K562 (cell line): Measurements from ENCODE around the gene ADCY5. TPM values are rescaled to one million over a fixed set of nuclear protein-coding genes. Genes with fewer than 3 reads are reported as not detected.

Source experiments
- ATAC-seq: fragments of 200-7000 bp; cut with Tn5 transposase; 3 replicates; pipeline ENCODE4 v1.9.1; 2020; ENCODE audit warnings: moderate library complexity
- BruUV-seq: library from RNA; stranded (reverse); fragments of 400-500 nt; replicated peaks from 2 replicates; lab custom pipeline; 2021; lab: Mats Ljungman, UMichigan
- CTCF ChIA-PET: fragments of 300-600 bp; formaldehyde crosslinking; extraction: SDS; loops from one replicate; lab custom pipeline; 2021; ENCODE audit warnings: low intra/inter-chr PET ratio; lab: Yijun Ruan, JAX
- POLR2A ChIA-PET: fragments of 300-600, 350-650 bp; sonication (Branson Sonifier 250); formaldehyde crosslinking; extraction: SDS; loops from one replicate; lab custom pipeline; 2021; ENCODE audit warnings: antibody characterized with exemption, inconsistent platforms; lab: Yijun Ruan, JAX
- DNase-seq, 4 experiments: peaks; one replicate each; pipeline versions ENCODE4 v3.0.0 to v3.0.0-alpha.2; 2011 to 2018; ENCODE audit warnings: low spot score in 3 of 4, mixed read lengths in 3 of 4; ENCODE audit errors: extremely low read depth in 1 of 4
- FAIRE-seq: peaks from 2 replicates; lab custom pipeline; 2011; peaks lifted over from hg19 to GRCh38; lab: Jason Lieb, UNC
- H2AFZ ChIP-seq: 2 replicates; pipeline ENCODE4 v1.6.0; 2011; ENCODE audit warnings: low read depth, low read length, control low read depth, inconsistent platforms
- H3K27ac ChIP-seq: fragments of 200-600 bp; 3 replicates; pipeline ENCODE4 v1.8.0; 2011; ENCODE audit warnings: low read depth, mild to moderate bottlenecking, control low read depth, inconsistent platforms, low read length, moderate library complexity, mixed read lengths; ENCODE audit errors: extremely low read depth
- H3K27me3 ChIP-seq, 2 experiments: fragments of 300-600 bp in 1 of 2; 2 replicates in 1 of 2; 3 replicates in 1 of 2; pipeline versions ENCODE4 v1.6.0 to v1.8.0; 2011; ENCODE audit warnings: inconsistent platforms in 2 of 2, low read length in 2 of 2, mild to moderate bottlenecking in 1 of 2, mixed read lengths in 1 of 2, moderate library complexity in 1 of 2; ENCODE audit not compliant: control insufficient read depth in 2 of 2, insufficient read depth in 2 of 2
- H3K36me3 ChIP-seq: fragments of 300-600 bp; 3 replicates; pipeline ENCODE4 v1.8.0; 2011; ENCODE audit warnings: mild to moderate bottlenecking, low read length, inconsistent platforms; ENCODE audit not compliant: control insufficient read depth, insufficient read depth
- H3K4me1 ChIP-seq, 2 experiments: fragments of 200-600 bp in 1 of 2; replicated peaks in 1 of 2; 2 replicates in 1 of 2; 3 replicates in 1 of 2; pipeline versions ENCODE4 v1.5.1 to v1.8.0; 2011; ENCODE audit warnings: inconsistent platforms in 2 of 2, low read length in 2 of 2, mild to moderate bottlenecking in 1 of 2, mixed read lengths in 1 of 2, moderate library complexity in 1 of 2; ENCODE audit not compliant: control insufficient read depth in 2 of 2, insufficient read depth in 2 of 2
- H3K4me2 ChIP-seq: 2 replicates; pipeline ENCODE4 v1.6.1; 2011; ENCODE audit warnings: low read length, control low read depth, inconsistent platforms, mixed read lengths; ENCODE audit not compliant: insufficient read depth
- H3K4me3 ChIP-seq: fragments of 200-600 bp; sonication (generic), shearing (Covaris generic); 2 replicates; pipeline ENCODE4 v1.5.1; 2016; ENCODE audit warnings: control low read depth, inconsistent platforms
- H3K79me2 ChIP-seq: fragments of 200-600 bp; 3 replicates; pipeline ENCODE4 v1.8.0; 2011; ENCODE audit warnings: low read length, inconsistent platforms; ENCODE audit not compliant: control insufficient read depth, insufficient read depth
- H3K9ac ChIP-seq, 2 experiments: 2 replicates each; pipeline versions ENCODE4 v1.6.0 to v1.6.1; 2011; ENCODE audit warnings: low read depth in 2 of 2, low read length in 2 of 2, control low read depth in 1 of 2, inconsistent platforms in 1 of 2, mild to moderate bottlenecking in 1 of 2, mixed read lengths in 1 of 2; ENCODE audit not compliant: insufficient read depth in 1 of 2
- H3K9me1 ChIP-seq: one replicate; pipeline ENCODE4 v1.6.0; 2011; ENCODE audit warnings: inconsistent platforms, mild to moderate bottlenecking, low read length, moderate library complexity; ENCODE audit not compliant: control insufficient read depth, insufficient read depth
- H3K9me3 ChIP-seq: replicated peaks from 2 replicates; pipeline ENCODE4 v1.5.1; 2011; ENCODE audit warnings: low read depth, low read length, inconsistent platforms; ENCODE audit not compliant: control insufficient read depth, insufficient read depth
- H4K20me1 ChIP-seq: replicated peaks from 2 replicates; pipeline ENCODE4 v1.6.1; 2011; ENCODE audit warnings: low read length, inconsistent platforms, mixed read lengths; ENCODE audit not compliant: control insufficient read depth, insufficient read depth
- GTF2A2 ChIP-seq: IDR thresholded peaks from 2 replicates; pipeline ENCODE4 v1.6.1; 2016; ENCODE audit warnings: mild to moderate bottlenecking, missing genetic modification characterization, missing compliant biosample characterization
- LCOR ChIP-seq: sonication (generic); formaldehyde crosslinking; IDR thresholded peaks from 2 replicates; pipeline ENCODE4 v1.8.0; 2022; ENCODE audit warnings: mild to moderate bottlenecking, missing genetic modification reagents
- MAFK ChIP-seq: IDR thresholded peaks from 2 replicates; pipeline ENCODE4 v1.6.1; 2011; ENCODE audit warnings: low read length, improper control_type of control experiment
- TAF15 ChIP-seq: fragments of 200-400 bp; formaldehyde crosslinking; IDR thresholded peaks from 2 replicates; pipeline ENCODE4 v1.6.1; 2017; ENCODE audit warnings: mild to moderate bottlenecking, low read depth, low read length, moderate library complexity
- XRCC3 ChIP-seq: fragments of 450-650 bp; IDR thresholded peaks from 2 replicates; pipeline ENCODE4 v1.6.1; 2017; ENCODE audit warnings: mild to moderate bottlenecking, moderate library complexity
- ZNF274 ChIP-seq: IDR thresholded peaks from 2 replicates; pipeline ENCODE4 v1.6.1; 2011; ENCODE audit warnings: low read depth, mild to moderate bottlenecking, low read length, moderate library complexity, borderline replicate concordance
- WGBS: fragments of 100-300 bp; shearing (Covaris generic); methylation state at CpG from one replicate; pipeline ENCODE4 v1.1.6; 2016; ENCODE audit warnings: low coverage, mixed read lengths; ENCODE audit not compliant: insufficient coverage; ENCODE audit errors: missing lambda C conversion rate; 5-methylcytosine and 5-hydroxymethylcytosine counted together
- in situ Hi-C: fragments of 300-500 bp; cut with MboI; formaldehyde crosslinking; loops from 4 replicates; pipeline ENCODE4 v1.15.0; 2018; ENCODE audit warnings: inconsistent platforms, mixed read lengths
- intact Hi-C: fragments of 100-400 bp; cut with micrococcal nuclease; formaldehyde crosslinking; loops from 2 replicates; pipeline ENCODE4 v1.14.2; 2022
- polyA plus RNA-seq, 8 experiments: library from polyadenylated mRNA; depleted of rRNA in 4 of 8; stranded (reverse) in 5 of 8; unstranded in 3 of 8; fragments of >200 nt; fragmentation: Nextera tagmentation in 2 of 8; fragmentation: Illumina TruSeq in 1 of 8; extraction: Ambion mirVana in 2 of 8; extraction: Trizol in 1 of 8; gene quantifications; 2 replicates each; pipeline versions ENCODE4 v1.2.1 to v1.2.3, GENCODE V29; 2011 to 2014; ENCODE audit warnings: inconsistent platforms in 1 of 8, missing spikeins in 1 of 8
- total RNA-seq, 7 experiments: library from RNA; depleted of rRNA in 6 of 7; stranded (reverse); fragments of >200 nt in 6 of 7; fragmentation: Illumina TruSeq in 2 of 7; extraction: Trizol in 2 of 7; gene quantifications; 2 replicates each; pipeline versions ENCODE4 v1.2.1 to v1.2.3, GENCODE V29; 2011 to 2021; ENCODE audit warnings: low replicate concordance in 1 of 7

Gene ADCY5
- total and polyA plus RNA-seq, 9 of the 15 experiments (the other 6 are each of a cell fraction or from before 2014, with no cell fraction given), result under 0.01 TPM; not detected in 8

GRCh38 chr3:123412811-123413604, 35.9 kb downstream of the ADCY5 start:
- Histone ChIP-seq H3K79me2 (no peaks in the 10 kb centered on the region), H3K4me1 (no peaks in the 10 kb centered on the region), H3K27ac (no peak overlapping the region), H4K20me1 (no peaks in the 10 kb centered on the region), H2AFZ (no peak overlapping the region), H3K27me3 (peaks cover 4 to 54% of the 10 kb centered on the region in 2 experiments), H3K9ac (no peak overlapping the region)
- FAIRE-seq (no peak), ATAC-seq (no peak), DNase-seq (no peak)
- no TSS peak for BruUV-seq
- ChIA-PET CTCF (no interaction called here), POLR2A (interaction anchor here (0.7 to 1.2 kb wide), 4 partner anchors 12 to 28 kb away, joined by 3 to 6 read pairs (median 4); no protein-coding TSS in a partner anchor)
- in situ Hi-C loops (no loop called here), intact Hi-C loops (no loop called here)
- no peak for TF ChIP-seq TAF15
- TF ChIP-seq MAFK, result no peak
- no peak for TF ChIP-seq XRCC3
- no peak for TF ChIP-seq ZNF274
- TF ChIP-seq GTF2A2, result no peak
- no peak for TF ChIP-seq LCOR (CRISPR knock-in tag)
- TF ChIP-seq, all 486 proteins: peak for 0
- Histone ChIP-seq H3K9me3 (no peaks in the 10 kb centered on the region), H3K4me2 (no peak overlapping the region), H3K9me1 (no peaks in the 10 kb centered on the region), H3K4me3 (no peak overlapping the region), H3K36me3 (no peaks in the 10 kb centered on the region)
- 5% methylated on average over 15 of the region's 21 CpGs for WGBS
